H9 (cell line): ENCODE results near the gene ZNF618. TPM values are rescaled to one million over a fixed set of nuclear protein-coding genes. Genes with fewer than 3 reads are reported as not detected.

ENCODE experiments used
- DNase-seq: peaks from one replicate; pipeline ENCODE4 v3.0.0-alpha.2; 2017
- H2AFZ ChIP-seq: one replicate; pipeline ENCODE4 v1.6.1; 2013; ENCODE audit warnings: mild to moderate bottlenecking, low read length, control low read depth, moderate library complexity
- H2AK5ac ChIP-seq: 2 replicates; pipeline ENCODE4 v1.6.1; 2013; ENCODE audit warnings: low read length, control low read depth, mixed read lengths; ENCODE audit not compliant: insufficient read length
- H2BK120ac ChIP-seq: one replicate; pipeline ENCODE4 v1.6.1; 2013; ENCODE audit warnings: low read depth, mild to moderate bottlenecking, low read length, control low read depth, inconsistent platforms; ENCODE audit not compliant: poor library complexity, severe bottlenecking
- H2BK12ac ChIP-seq: 2 replicates; pipeline ENCODE4 v1.6.1; 2013; ENCODE audit warnings: low read length, control low read depth, mixed read lengths, low read depth; ENCODE audit not compliant: insufficient read length
- H2BK15ac ChIP-seq: 2 replicates; pipeline ENCODE4 v1.6.1; 2013; ENCODE audit warnings: low read depth, low read length, control low read depth
- H2BK20ac ChIP-seq: one replicate; pipeline ENCODE4 v1.6.1; 2013; ENCODE audit warnings: low read depth, mild to moderate bottlenecking, low read length, control low read depth, inconsistent platforms; ENCODE audit not compliant: poor library complexity, severe bottlenecking
- H2BK5ac ChIP-seq: 2 replicates; pipeline ENCODE4 v1.6.1; 2013; ENCODE audit warnings: low read length, control low read depth, mixed read lengths; ENCODE audit not compliant: insufficient read length
- H3K14ac ChIP-seq: 2 replicates; pipeline ENCODE4 v1.6.1; 2013; ENCODE audit warnings: low read length, control low read depth; ENCODE audit not compliant: insufficient read depth
- H3K18ac ChIP-seq: 2 replicates; pipeline ENCODE4 v1.6.1; 2013; ENCODE audit warnings: low read depth, mild to moderate bottlenecking, mixed read lengths, low read length, control low read depth; ENCODE audit not compliant: insufficient read length
- H3K23ac ChIP-seq: 2 replicates; pipeline ENCODE4 v1.6.1; 2013; ENCODE audit warnings: low read length, control low read depth, mixed read lengths, low read depth; ENCODE audit not compliant: insufficient read length
- H3K23me2 ChIP-seq: 2 replicates; pipeline ENCODE4 v1.6.1; 2013; ENCODE audit warnings: low read depth, mild to moderate bottlenecking, mixed read lengths, low read length, control low read depth; ENCODE audit not compliant: insufficient read length, poor library complexity, severe bottlenecking
- H3K27ac ChIP-seq: 2 replicates; pipeline ENCODE4 v1.5.1; 2013; ENCODE audit warnings: low read length, control low read depth, mixed read lengths, low read depth; ENCODE audit not compliant: insufficient read length
- H3K27me3 ChIP-seq: 2 replicates; pipeline ENCODE4 v1.6.1; 2013; ENCODE audit warnings: low read length, control low read depth, inconsistent platforms; ENCODE audit not compliant: insufficient read depth
- H3K4ac ChIP-seq: 2 replicates; pipeline ENCODE4 v1.6.1; 2013; ENCODE audit warnings: low read depth, mild to moderate bottlenecking, control low read depth, inconsistent platforms, low read length, moderate library complexity
- H3K4me1 ChIP-seq: 2 replicates; pipeline ENCODE4 v1.6.1; 2013; ENCODE audit warnings: low read length, control low read depth, inconsistent platforms; ENCODE audit not compliant: insufficient read depth
- H3K4me2 ChIP-seq: 2 replicates; pipeline ENCODE4 v1.6.1; 2013; ENCODE audit warnings: low read length, control low read depth, mixed read lengths; ENCODE audit not compliant: insufficient read length, insufficient read depth
- H3K56ac ChIP-seq: 2 replicates; pipeline ENCODE4 v1.6.1; 2013; ENCODE audit warnings: low read depth, mild to moderate bottlenecking, mixed read lengths, low read length, control low read depth; ENCODE audit not compliant: insufficient read length
- H3K79me1 ChIP-seq: 2 replicates; pipeline ENCODE4 v1.6.1; 2013; ENCODE audit warnings: low read depth, mild to moderate bottlenecking, moderate library complexity, low read length, control low read depth, inconsistent platforms; ENCODE audit not compliant: insufficient read depth, poor library complexity, severe bottlenecking
- H3K79me2 ChIP-seq: 2 replicates; pipeline ENCODE4 v1.6.1; 2013; ENCODE audit warnings: low read length, control low read depth, inconsistent platforms; ENCODE audit not compliant: insufficient read depth
- H3K9ac ChIP-seq: 2 replicates; pipeline ENCODE4 v1.6.1; 2013; ENCODE audit warnings: low read length, control low read depth, mixed read lengths; ENCODE audit not compliant: insufficient read length; ENCODE audit errors: extremely low read depth
- H3K9me3 ChIP-seq: one replicate; pipeline ENCODE4 v1.6.1; 2013; ENCODE audit warnings: low read depth, low read length, inconsistent platforms; ENCODE audit not compliant: control insufficient read depth
- H3T11ph ChIP-seq: one replicate; pipeline ENCODE4 v1.6.1; 2013; ENCODE audit warnings: mild to moderate bottlenecking, low read length, control low read depth, inconsistent platforms
- H4K20me1 ChIP-seq: one replicate; pipeline ENCODE4 v1.6.1; 2013; ENCODE audit not compliant: control insufficient read depth, insufficient read length, insufficient read depth
- H4K5ac ChIP-seq: 2 replicates; pipeline ENCODE4 v1.6.1; 2013; ENCODE audit warnings: low read depth, mild to moderate bottlenecking, mixed read lengths, low read length, control low read depth; ENCODE audit not compliant: insufficient read length
- H4K8ac ChIP-seq: replicated peaks from 2 replicates; pipeline ENCODE4 v1.6.1; 2013; ENCODE audit warnings: low read length, control low read depth, mixed read lengths, low read depth; ENCODE audit not compliant: insufficient read length
- H4K91ac ChIP-seq: 2 replicates; pipeline ENCODE4 v1.6.1; 2013; ENCODE audit warnings: low read depth, mild to moderate bottlenecking, moderate library complexity, mixed read lengths, low read length, control low read depth; ENCODE audit not compliant: insufficient read length
- H3K27ac Mint-ChIP-seq, 3 experiments: 2 replicates in 2 of 3; 3 replicates in 1 of 3; pipeline ENCODE4 v1.8.0; 2020 to 2021; ENCODE audit warnings: mixed read lengths in 3 of 3, mild to moderate bottlenecking in 1 of 3, moderate library complexity in 1 of 3
- H3K27me3 Mint-ChIP-seq: 2 replicates; pipeline ENCODE4 v1.8.0; 2021; ENCODE audit warnings: low read depth, mild to moderate bottlenecking, moderate library complexity, mixed read lengths
- H3K36me3 Mint-ChIP-seq, 3 experiments: 2 replicates in 2 of 3; 3 replicates in 1 of 3; pipeline ENCODE4 v1.8.0; 2020 to 2021; ENCODE audit warnings: low read depth in 3 of 3, mixed read lengths in 3 of 3; ENCODE audit not compliant: insufficient read depth in 1 of 3
- H3K4me1 Mint-ChIP-seq, 2 experiments: 2 replicates each; pipeline ENCODE4 v1.8.0; 2020; ENCODE audit warnings: mixed read lengths in 2 of 2
- H3K4me3 Mint-ChIP-seq, 2 experiments: 2 replicates in 1 of 2; 3 replicates in 1 of 2; pipeline ENCODE4 v1.8.0; 2020 to 2021; ENCODE audit warnings: mild to moderate bottlenecking in 2 of 2, mixed read lengths in 2 of 2, moderate library complexity in 1 of 2
- H3K9me3 Mint-ChIP-seq, 2 experiments: 2 replicates in 1 of 2; 3 replicates in 1 of 2; pipeline ENCODE4 v1.8.0; 2020; ENCODE audit warnings: mild to moderate bottlenecking in 2 of 2, mixed read lengths in 2 of 2, moderate library complexity in 1 of 2
- WGBS: extraction: QIAGEN DNeasy Blood & Tissue Kit; methylation state at CpG from one replicate; pipeline ENCODE4 v1.1.7; 2013; ENCODE audit warnings: missing lambda C conversion rate, low lambda C conversion rate, mixed read lengths; ENCODE audit not compliant: insufficient read length; ENCODE audit errors: extremely low coverage; 5-methylcytosine and 5-hydroxymethylcytosine counted together
- total RNA-seq: library from RNA; stranded (reverse); gene quantifications from 2 replicates; pipeline ENCODE4 v1.2.1, GENCODE V29; 2021
- TF ChIP-seq, protein P1 (sequence below): fragments of 200-600 bp; sonication (generic); conservative IDR thresholded peaks from 3 replicates; pipeline ENCODE4 v1.8.0; 2021; ENCODE audit warnings: antibody characterized with exemption, mild to moderate bottlenecking

ZNF618 gene
- total RNA-seq, 1 experiment from 2014 or later: 13.6 TPM

GRCh38 chr9:113935677-113936380 is 59.7 kb downstream of the ZNF618 start:
- Histone ChIP-seq H3K14ac (no peak overlapping the region; the same call in 1 of the 2 replicates), H3K27ac (no peak overlapping the region), H3K23me2 (no peaks in the 10 kb centered on the region), H2BK12ac (no peak overlapping the region), H3K18ac (no peak overlapping the region), H3K4ac (no peak overlapping the region), H2BK5ac (no peak overlapping the region), H4K91ac (no peak overlapping the region), H3T11ph (no peak overlapping the region), H3K56ac (no peak overlapping the region), H2AFZ (no peak overlapping the region), H3K4me2 (no peak overlapping the region), H2BK15ac (no peak overlapping the region), H3K79me1 (peaks cover 4% of the 10 kb centered on the region), H2BK120ac (no peak overlapping the region), H2AK5ac (no peak overlapping the region), H3K23ac (no peak overlapping the region), H3K4me1 (peaks cover 2% of the 10 kb centered on the region; the same call in 1 of the 2 replicates), H3K79me2 (no peaks in the 10 kb centered on the region; the same call in 1 of the 2 replicates), H4K8ac (no peak overlapping the region), H4K20me1 (no peaks in the 10 kb centered on the region), H3K9me3 (no peaks in the 10 kb centered on the region), H3K27me3 (no peaks in the 10 kb centered on the region), H2BK20ac (no peak overlapping the region), H3K9ac (no peak overlapping the region), H4K5ac (no peak overlapping the region)
- TF ChIP-seq, protein P1, sequence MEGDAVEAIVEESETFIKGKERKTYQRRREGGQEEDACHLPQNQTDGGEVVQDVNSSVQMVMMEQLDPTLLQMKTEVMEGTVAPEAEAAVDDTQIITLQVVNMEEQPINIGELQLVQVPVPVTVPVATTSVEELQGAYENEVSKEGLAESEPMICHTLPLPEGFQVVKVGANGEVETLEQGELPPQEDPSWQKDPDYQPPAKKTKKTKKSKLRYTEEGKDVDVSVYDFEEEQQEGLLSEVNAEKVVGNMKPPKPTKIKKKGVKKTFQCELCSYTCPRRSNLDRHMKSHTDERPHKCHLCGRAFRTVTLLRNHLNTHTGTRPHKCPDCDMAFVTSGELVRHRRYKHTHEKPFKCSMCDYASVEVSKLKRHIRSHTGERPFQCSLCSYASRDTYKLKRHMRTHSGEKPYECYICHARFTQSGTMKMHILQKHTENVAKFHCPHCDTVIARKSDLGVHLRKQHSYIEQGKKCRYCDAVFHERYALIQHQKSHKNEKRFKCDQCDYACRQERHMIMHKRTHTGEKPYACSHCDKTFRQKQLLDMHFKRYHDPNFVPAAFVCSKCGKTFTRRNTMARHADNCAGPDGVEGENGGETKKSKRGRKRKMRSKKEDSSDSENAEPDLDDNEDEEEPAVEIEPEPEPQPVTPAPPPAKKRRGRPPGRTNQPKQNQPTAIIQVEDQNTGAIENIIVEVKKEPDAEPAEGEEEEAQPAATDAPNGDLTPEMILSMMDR: no peak
- WGBS: no CpG with 5 or more reads among the region's 10 CpGs
- Mint-ChIP-seq H3K4me1 (peaks cover 9 to 13% of the 10 kb centered on the region in 2 experiments), H3K27ac (no peak overlapping the region), H3K36me3 (no peaks in the 10 kb centered on the region), H3K27me3 (no peaks in the 10 kb centered on the region), H3K9me3 (no peaks in the 10 kb centered on the region; a peak in 1 of 5 replicates), H3K4me3 (no peak overlapping the region)
- DNase-seq: no peak
